ENCODE measurements around the gene MAD1L1.

GRCh38 chr7:1843271-1843861, 389.4 kb downstream of the MAD1L1 start:
- TF ChIP-seq FOXA1 (IDR thresholded peaks at IDR 0.05) (no peak), FOXA1 (CRISPR knock-in tag; IDR thresholded peaks at IDR 0.05) (no peak), RAD21 (CRISPR knock-in tag; IDR thresholded peaks at IDR 0.05) (no peak), TCF7 (IDR thresholded peaks at IDR 0.05; ENCODE audit: low read depth) (no peak), ZNF274 (CRISPR knock-in tag; IDR thresholded peaks at IDR 0.05) (no peak), ATF5 (CRISPR knock-in tag; IDR thresholded peaks at IDR 0.05; ENCODE audit: low read depth) (no peak), ETV6 (CRISPR knock-in tag; conservative IDR thresholded peaks at IDR 0.05) (no peak), ZNF451 (CRISPR knock-in tag; IDR thresholded peaks at IDR 0.05) (no peak), JUND (CRISPR knock-in tag; IDR thresholded peaks at IDR 0.05) (no peak), SRSF1 (optimal IDR thresholded peaks at IDR 0.05; ENCODE audit: low read depth, low read length) (no peak)

All from HepG2 (cell line).